Activated CD4-positive, alpha-beta T cell treated with anti-CD3 and anti-CD28 coated beads, Interleukin-2, amount 50 U/mL, for 24 hours (primary cell): Measurements from ENCODE around the gene EFCC1.

Source experiments
- DNase-seq, 2 donors: peaks; one replicate each; pipeline ENCODE4 v3.0.0-alpha.2; 2020; ENCODE audit warnings: low read depth in 1 of 2, low spot score in 1 of 2

The EFCC1 gene

DNA sequence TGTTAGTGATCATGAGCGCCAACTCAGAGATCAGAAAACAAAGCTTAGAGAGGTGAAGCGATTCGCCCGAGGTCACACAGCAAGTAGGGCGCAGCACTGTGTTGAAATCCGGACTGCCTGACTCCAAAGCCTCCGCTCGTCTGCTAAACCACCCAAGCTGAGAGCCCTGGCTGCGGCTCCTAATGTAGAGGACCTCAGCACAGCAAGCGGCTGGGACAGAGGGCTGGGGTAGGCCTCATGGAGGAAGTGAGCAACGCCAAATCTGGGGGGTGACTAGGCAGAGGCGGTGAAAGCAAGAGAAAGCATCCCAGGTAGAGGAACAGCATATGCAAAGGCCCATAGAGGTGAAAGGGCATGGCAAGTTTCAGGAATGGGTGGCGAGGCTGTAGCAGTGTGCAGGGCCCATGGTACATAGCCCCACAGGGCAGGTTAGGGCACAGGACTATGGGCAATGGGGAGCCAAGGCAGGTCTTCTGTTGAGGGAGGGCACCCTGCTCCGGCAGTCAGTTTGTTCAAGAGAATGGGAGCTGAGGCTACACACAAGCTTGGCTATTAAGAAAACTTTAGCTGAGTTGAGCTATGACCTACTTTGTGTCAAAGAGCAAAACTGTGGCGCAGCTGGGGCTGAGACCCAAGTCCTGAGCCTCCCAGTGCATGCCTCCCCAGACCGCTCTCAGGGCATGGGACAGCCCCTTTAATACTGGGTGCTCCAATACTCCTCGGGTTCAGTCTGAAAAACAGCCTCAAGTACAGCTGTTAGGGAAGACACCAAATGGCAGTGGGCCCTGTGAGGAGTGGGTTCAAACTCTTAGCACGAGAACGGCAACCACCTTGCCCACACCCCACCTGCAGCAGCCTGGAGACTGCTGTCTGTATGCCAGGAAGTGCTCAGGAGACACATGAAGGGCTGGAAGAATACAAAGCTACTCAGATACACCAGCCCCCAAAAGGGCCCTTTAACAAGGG is 6.2 kb upstream of the EFCC1 start:
- no peak for DNase-seq

DNA sequence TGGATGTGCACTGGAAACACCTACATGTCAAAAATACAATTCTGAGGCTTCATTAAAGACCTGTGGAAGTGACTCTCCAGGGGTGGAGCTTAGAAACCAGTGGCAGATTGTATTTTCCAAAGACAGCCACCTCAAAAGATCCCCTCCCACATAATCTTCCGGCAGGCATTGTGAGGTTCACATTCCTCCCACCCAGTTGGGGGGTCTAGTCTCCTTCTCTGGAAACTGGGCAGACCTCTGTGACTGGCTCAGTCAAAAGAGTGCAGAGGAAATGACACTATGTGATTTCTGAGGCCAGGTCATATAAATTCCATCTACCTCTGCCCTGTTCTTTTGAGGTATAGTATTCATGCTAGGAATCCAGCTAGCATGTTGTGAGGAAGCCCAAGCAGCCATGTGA is 5.4 kb upstream of the EFCC1 start:
- no peak for DNase-seq

DNA sequence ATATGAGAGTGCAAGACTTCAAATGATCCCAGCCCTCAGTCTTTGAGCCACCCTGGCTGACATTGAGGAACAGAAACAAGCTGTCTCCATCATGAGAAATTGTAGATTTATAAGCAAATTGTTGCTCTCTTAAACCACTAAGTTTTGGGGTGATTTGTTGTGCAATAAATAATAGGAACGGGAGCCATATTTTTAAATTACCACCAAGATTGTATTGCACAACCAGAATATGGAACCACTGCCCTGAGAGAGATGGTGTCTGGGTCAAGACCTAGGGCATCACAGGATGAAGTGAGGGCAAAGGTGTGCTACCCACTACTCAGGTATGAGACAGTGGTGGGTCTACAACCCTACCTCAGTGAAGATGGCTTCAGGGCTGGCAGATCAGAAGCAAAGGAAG is 4.9 kb upstream of the EFCC1 start:
- no peak for DNase-seq

DNA sequence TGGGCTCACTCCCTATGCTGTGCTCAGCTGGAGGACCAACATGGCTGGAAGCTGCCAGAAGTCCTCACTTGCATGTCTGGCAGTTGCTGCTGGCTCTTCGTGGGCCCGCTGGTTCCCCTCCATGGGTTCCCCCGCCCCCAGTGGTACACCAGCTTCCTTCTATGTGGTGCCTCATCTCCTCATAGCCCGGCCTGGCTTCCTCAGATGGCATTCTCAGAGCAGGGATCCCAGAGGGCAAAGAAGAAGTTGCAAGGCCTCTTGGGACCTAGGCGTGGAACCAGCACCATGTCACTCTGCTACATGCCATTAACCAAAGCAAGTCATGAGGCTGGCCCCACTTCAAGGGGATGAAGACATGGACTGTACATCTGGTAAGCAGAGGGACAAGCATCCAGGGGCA is 4.4 kb upstream of the EFCC1 start:
- no peak for DNase-seq

DNA sequence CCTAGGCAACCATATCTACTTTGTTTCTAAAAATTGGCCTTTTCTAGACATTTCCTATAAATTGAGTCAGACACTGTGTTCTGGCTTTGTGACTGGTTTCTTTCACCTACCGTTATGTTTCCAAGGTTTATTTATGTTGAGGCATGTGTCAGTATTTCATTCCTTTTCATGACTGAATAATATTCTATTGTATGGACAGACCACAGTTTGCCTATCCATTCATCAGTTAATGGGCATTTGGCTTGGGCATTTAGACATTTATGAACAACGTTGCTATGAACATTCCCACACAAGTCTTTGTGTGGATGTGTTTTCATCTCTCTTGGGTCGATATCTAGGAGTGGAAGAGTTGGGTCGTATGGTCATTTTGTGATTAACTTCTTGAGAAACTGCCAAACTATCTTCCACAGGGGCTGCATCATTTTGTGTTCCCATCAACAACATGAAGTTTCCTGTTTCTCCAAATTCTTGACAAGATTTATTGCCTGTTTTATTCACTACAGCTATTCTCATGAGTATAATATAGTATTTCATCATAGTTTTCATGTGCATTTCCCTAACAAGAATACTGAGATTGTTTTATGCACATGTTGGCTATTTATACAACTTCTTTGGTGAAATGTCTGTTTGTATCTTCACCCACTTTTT is 3.5 kb upstream of the EFCC1 start:
- DNase-seq: no peak

DNA sequence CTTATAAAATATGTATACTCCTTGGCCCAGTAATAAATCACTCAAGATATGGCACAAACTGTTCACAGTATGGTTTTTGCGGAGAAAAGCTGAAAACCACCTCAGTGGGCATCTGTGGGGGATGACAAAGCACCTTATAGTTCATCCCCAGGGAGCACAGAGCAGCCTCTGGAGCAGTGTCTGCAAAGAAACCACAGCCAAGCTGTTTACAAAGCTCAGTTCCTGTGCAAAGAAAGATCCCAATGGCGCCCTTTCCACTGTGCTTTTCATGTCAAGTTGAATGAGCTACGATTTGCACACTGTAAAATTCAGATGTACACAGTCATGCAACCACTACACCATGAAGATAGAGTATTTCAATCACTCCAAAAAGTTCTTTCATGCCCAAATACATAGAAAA is 2.5 kb upstream of the EFCC1 start:
- DNase-seq: no peak

DNA sequence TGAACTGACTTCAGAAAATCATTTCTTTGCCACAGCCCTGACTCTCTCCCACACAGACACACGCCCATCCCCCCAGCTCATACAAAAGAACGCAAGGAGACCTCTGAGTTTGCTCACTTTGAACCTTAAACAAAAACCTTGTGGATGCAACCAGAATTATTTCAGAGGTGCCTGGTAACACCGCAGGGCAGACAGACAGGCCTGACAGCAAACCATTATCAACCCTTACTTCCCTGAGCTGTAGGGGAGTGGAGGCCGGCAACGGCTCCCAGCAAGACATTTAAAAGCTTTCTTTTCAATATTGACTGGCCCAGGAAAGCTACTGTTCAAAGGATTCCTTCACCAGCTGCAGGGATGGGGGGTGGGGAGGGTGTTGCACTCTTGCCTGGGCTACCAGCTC is 2.0 kb upstream of the EFCC1 start:
- no peak for DNase-seq

DNA sequence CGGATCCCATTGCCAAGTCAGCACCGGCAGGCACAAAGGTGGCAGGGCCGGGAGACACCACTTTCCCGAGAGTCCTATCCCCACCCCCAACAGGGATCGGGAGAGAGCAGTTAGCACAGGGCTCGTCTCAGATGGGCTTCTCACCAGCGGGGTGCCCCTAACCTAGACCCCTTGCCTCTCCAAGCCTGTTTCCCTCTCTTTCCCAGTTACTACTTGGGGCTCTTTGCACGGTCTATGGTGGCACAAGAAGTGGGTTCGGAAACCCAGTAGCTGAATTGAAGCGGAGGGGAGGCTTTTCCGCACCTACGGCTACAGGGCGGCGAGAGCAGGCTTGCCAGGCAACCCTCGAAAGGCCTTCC is 383 bp upstream of the EFCC1 start:
- no peak for DNase-seq

DNA sequence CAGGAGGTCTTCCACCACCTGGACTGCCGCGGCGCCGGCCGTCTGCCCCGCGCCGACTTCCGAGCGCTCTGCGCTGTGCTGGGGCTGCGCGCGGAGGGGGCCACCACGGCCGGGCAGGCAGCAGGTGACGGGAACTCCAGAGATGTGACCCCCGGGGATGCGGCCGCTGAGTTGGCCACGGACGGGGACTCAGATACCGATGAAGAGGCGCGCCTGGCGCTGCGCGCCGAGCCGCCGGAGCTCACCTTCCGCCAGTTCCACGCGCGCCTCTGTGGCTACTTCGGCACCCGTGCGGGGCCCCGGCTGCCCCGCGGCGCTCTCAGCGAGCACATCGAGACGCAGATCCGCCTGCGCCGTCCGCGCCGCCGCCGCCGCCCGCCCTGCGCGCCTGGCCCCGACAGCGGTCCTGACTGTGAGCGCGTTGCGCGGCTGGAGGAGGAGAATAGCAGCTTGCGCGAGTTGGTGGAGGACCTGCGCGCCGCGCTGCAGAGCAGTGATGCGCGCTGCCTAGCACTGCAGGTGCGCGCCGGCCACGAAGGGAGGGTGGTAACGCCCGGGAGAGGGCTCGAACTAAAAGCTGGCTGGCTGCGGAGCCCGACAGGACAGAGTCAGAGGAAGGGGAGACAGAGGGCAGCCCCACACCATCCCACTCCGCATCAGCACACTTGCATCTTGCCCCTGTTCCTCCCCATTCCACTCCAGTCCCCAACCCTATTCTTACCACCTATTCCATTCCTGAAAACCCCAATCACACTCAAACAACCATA is 885 bp downstream of the EFCC1 start:
- no peak for DNase-seq

DNA sequence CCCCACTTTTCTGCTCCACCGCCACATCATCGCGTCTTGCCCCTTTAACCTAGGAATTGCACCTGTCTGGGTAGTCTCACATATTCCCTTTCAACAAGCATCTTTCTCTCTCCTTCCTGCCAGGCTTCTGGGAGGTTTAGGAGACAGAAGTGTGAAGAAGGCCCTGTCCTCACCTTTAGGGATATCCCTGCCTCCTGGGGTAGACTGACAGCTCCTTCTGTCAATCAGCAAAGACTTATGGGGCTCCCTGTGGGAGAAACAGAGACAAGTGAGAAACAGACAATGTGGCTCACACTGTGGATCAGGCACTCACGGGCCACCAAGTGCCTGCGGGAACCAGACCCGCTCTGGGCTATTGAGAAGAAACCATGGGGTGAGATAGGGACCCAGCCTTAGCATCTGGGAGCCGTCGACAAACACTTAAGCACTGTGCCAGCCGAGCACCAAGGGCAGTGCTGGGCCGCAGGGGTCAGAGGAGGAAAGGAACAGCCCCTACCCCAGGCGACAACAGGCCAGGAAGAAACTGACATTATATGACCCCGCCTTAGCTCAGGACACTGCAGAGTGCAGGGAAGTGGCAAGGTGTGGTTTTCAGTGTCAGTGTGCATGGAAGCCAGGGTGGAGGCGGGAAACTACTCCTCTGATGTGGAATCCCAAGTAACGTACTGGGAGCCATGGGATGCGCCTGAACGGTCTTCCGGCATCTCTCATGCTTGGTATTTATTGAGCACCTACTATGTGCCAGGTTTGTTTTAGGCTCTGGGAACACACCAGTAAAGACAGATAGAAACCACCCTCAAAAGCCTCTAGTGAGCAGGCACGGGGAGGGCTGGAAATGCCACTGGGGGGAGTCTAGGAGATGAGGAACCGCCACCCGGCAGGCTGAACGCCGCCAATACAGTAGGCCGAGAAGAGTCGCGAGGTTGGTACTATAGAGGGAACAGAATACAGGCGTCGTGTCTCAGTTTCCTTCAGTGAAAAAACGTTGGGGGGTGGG is 1.8 kb downstream of the EFCC1 start:
- DNase-seq: no peak

DNA sequence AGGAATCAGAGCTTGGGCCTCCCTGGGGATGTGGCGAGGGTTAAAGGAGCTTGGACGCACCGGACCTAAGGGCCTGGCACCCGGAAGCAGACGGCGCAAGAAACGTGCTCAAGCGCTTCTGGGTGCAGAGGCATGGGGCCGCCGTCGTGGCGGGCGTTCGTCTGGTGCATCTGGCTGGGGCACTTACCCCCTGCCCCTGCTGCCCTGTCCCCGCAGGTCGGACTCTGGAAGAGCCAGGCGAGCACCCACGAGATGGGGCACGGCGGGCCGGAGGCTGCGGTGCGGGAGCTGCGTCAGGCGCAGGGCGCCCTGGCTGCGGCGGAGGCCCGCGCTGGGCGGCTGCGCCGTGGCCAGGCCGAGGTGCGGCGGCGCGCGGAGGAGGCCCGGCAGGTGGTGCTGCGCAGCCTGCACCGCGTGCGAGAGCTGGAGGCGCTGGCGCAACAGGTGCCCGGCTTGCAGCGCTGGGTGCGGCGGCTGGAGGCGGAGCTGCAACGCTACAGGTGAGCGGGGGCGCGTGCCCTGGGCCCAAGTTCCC is 2.5 kb downstream of the EFCC1 start:
- DNase-seq: no peak

DNA sequence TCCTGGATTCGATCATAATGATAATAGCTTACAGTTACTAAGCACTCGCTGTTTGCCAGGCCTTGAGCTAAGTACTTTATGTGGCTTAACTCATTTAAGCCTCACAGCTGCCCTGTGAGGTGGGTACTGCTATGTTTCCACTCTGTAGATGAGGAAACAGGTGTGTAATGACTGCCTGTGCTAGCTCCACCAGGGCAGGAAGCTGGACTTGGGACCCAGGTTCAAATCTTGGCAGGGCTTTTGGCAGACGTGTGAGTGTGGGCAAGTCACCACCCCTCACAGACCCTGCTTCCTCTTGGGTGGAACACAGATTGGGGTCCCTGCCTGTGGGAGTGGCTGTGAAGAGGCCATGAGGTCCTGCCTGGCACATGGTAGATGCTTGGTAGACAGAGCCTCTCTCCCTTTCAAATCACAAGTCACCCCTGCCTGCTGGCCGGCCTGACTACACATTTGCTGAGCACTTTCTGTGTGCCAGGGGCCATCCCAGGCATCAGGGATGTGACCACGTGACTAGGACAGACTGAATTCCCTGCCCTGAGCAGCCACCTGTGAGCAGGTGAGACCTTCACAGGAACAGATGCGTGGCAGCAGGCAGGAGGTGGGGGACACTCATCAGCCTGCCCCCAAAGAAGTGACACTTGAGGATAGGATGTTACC is 3.7 kb downstream of the EFCC1 start:
- DNase-seq: no peak

DNA sequence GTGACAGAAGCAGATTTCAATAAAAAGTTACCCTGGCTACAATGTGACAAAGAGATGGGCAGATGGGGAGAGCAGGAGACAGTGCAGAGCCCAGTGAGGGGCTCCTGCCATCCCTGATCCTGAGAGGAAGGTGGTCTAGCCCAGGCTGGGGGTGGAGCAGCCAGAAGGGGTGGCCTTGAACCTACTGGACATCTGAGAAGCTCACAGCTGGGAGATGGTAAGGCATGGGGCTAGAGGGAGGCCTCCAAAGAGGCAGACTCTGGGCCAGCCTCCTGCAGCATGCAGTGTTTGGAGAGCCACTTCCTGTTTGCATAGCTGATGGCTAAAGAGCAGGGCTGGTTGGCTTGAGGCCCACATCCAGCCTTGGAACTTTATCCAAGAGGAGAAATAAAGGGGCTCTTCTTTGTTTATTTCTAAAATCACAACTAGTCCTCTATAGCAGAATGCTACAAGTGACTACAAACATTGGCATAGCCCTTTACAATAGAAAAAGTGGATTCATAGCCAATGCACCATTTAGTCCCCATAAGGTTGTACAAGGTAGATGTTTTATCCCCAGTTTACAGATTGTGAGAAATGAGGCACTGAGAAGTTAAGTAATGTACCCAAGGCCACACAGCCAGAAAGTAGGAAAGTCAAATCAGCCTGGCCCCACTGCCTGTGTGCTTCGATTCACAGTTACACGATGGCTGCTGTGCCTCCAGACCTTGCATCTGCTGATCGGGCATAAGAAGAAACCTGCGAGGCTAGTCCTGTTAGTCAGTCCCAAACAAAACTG is 4.6 kb downstream of the EFCC1 start:
- DNase-seq: no peak

DNA sequence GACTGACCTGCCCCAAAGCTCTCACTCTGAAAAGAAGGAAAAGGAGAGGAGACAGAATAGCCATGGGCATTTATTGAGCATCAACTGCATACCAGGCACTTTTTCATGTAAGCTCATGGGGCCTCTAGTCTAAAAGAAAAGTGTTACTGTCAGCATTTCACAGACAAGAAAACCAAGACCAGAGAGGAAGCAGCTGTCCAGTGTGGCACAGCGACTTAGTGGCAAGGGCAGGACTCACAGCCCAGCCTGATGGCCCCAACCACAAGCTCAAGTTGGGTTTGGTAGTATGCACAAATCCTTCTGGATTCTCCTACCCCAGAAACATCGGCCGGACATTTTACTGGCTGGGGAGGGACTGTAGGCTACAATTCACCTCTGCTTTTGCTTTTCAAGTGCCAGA is 5.8 kb downstream of the EFCC1 start:
- no peak for DNase-seq

DNA sequence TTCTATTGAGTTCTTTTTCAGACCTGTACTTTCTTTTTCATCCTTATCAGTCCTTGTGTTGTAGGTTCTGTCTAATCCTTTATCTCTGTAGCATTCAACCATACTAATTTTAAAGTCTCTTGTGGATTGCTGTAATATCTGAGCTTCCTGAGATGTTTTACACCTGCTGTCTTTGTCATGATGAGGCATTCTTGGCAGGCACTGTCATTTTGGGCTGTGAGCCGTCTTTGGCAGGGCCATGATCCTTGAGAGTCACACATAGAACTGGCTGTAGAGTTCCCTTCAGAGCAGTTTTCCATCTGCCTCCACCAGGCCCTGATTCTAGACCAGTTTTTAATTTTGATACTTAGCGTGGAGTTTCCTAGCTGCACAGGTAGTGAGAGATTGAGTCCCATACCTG is 6.7 kb downstream of the EFCC1 start:
- DNase-seq: no peak

DNA sequence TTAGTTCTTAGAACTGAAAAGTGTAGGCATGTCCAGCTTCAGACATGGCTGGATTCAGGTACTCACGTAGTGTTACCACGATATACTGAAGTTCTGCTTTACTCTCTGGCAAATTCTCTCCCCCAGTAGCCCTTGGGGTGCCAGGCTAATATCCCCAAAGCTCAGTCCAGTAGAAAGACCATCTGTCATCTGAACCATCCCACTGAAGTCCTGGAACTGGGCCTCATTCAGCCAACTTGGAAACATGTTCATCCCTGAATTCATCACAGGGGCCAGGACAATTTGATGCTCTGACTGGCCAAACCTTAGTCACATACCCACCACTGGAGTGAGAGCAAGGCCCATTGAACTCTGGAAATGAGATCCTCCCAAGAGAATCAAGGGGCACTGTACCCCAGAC is 8.2 kb downstream of the EFCC1 start:
- no peak for DNase-seq

DNA sequence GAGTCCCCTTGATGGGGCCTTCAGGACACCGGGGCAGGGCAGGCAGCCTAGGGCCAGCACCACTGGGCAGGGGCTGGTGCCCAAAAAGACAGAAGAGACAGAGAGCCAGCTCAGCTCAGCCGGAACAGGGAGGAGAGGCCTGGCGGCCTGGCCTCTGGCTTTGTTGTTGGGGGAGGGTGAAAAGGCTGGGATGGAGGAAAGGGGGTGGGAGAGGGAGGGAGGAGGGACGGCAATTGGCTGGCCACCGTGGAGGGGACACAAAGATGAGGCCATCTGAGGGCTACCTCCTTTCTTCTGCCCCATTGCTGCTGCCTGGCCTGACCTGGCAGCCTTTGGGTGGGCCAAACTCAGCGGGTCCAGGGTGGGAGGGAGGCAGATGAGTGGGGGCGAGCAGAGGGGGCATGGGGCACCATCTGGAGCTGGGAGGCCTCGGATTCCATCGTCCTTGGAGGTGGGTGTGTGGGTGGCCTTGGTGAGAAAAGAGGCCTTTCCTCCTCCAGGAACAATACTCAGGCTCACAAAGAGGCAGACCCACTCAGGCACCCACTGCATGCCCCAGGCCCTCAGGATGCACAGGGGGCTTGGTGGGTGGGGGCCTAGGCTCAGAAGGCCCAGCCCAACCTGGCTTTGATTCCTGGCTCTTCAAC is 9.3 kb downstream of the EFCC1 start:
- DNase-seq: no peak

DNA sequence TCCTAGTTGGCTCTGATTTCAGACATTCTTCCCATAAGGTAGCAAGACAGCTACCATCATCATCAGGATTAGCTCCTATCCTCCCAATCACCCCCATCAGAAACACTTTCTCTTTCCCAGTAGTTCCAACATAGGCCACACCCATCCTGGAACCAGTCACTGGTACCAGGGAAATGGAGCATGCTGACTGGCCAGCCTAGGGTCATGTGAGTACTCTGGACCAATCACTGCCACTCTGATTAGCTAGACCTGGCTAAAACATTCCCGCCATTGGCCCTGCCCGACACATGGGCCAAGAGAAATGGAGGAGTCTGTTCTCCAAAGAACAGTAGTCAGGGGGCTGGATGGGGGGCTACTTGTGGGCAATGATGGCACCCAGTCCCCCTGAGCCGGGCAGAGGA is 12.4 kb downstream of the EFCC1 start:
- DNase-seq: no peak

DNA sequence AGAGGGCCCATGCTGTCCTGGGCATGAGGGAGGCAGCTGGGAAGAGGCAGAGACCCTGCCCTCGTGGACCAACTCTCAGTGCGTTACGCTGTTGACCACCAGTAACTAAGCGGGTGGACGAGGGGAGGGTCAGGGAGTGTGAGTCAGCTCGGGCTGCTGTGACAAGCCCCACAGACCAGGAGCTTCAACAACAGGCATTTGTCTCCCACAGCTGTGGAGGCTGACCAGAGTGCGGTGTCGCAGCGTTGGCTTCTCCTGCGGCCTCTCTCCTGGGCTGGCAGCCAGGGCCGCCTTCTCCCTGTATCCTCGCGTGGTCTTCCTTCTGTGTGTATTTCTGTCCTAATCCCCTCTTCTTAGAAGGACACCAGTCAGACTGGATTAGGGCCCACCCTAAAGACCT is 13.0 kb downstream of the EFCC1 start:
- DNase-seq: no peak
